Thymus (tissue), 11 donors: Measurements from ENCODE around the gene DDRGK1. TPM values are rescaled to one million over a fixed set of nuclear protein-coding genes. Genes with fewer than 3 reads are reported as not detected.

Experiments
- DNase-seq, 9 donors: peaks; one replicate each; pipeline ENCODE4 v3.0.0-alpha.2; 2013; ENCODE audit warnings: low spot score in 9 of 9, low read depth in 6 of 9, missing footprints in 1 of 9
- H3K27ac ChIP-seq, 2 donors: one replicate each; pipeline ENCODE4 v1.5.1; 2013; ENCODE audit warnings: control low read depth in 1 of 2, low read depth in 1 of 2, low read length in 1 of 2, mild to moderate bottlenecking in 1 of 2, moderate library complexity in 1 of 2
- H3K27me3 ChIP-seq, 2 donors: one replicate each; pipeline ENCODE4 v1.5.1; 2013; ENCODE audit warnings: low read length in 1 of 2; ENCODE audit not compliant: control insufficient read depth in 2 of 2, insufficient read depth in 1 of 2
- H3K36me3 ChIP-seq, 2 donors: one replicate each; pipeline ENCODE4 v1.5.1; 2013; ENCODE audit warnings: low read length in 1 of 2, mild to moderate bottlenecking in 1 of 2, moderate library complexity in 1 of 2; ENCODE audit not compliant: control insufficient read depth in 2 of 2, insufficient read depth in 2 of 2
- H3K4me1 ChIP-seq, 2 donors: one replicate each; pipeline ENCODE4 v1.5.1; 2013; ENCODE audit warnings: low read length in 2 of 2; ENCODE audit not compliant: control insufficient read depth in 2 of 2, insufficient read depth in 2 of 2
- H3K4me3 ChIP-seq, 2 donors: one replicate each; pipeline ENCODE4 v1.5.1; 2013; ENCODE audit warnings: low read length in 2 of 2, control low read depth in 1 of 2, mild to moderate bottlenecking in 1 of 2
- H3K9me3 ChIP-seq, 2 donors: one replicate each; pipeline ENCODE4 v1.5.1; 2013; ENCODE audit warnings: low read length in 1 of 2, mild to moderate bottlenecking in 1 of 2; ENCODE audit not compliant: control insufficient read depth in 2 of 2, insufficient read depth in 1 of 2
- WGBS: extraction: QIAGEN DNeasy Blood & Tissue Kit; methylation state at CpG from one replicate; pipeline ENCODE4 v1.1.7; 2013; 5-methylcytosine and 5-hydroxymethylcytosine counted together
- polyA plus RNA-seq: library from polyadenylated mRNA; stranded (reverse); fragments of 200-250 nt; gene quantifications from one replicate; pipeline ENCODE4 v1.2.3, GENCODE V29; 2013
- total RNA-seq: library from RNA; stranded (reverse); fragments of 120-200 nt; gene quantifications from one replicate; pipeline ENCODE4 v1.2.4, GENCODE V29; 2013
- donor health status: healthy.

The DDRGK1 gene
- total and polyA plus RNA-seq, 2 donors, result 38.4 to 42.7 TPM

- Histone ChIP-seq H3K4me1 (peaks cover 14% of the 10 kb centered on the region in 2 donors), H3K4me3 (peak within 1 kb of the TSS; percentile 93 to 99), H3K27me3 (no peaks in the 10 kb centered on the region), H3K9me3 (no peaks in the 10 kb centered on the region), H3K27ac (peak within 1 kb of the TSS; percentile 83 to 97), H3K36me3 (peaks cover 10% of the 10 kb centered on the region in 2 donors)
- DNase-seq, result peak in 7 of 9 donors; percentile 19 to 80 (median 56)
- under 1% methylated on average over 48 of the region's 48 CpGs for WGBS
These were observed 4.9 kb upstream of the DDRGK1 start, which contains the start of gene ITPA for GRCh38 chr20:3209257-3209945. TSS of gene ITPA (plus strand) at chr20:3209498. CDS start at chr20:3209552, 54 bp downstream.

GRCh38 chr20:3208786-3209256, 4.3 kb upstream of the DDRGK1 start:
- WGBS, result 1% methylated on average over 10 of the region's 10 CpGs
- peak overlapping the region; percentile 93 to 99 for H3K4me3 ChIP-seq
- peak overlapping the region; percentile 83 to 97 for H3K27ac ChIP-seq
- no peaks in the 10 kb centered on the region for H3K9me3 ChIP-seq
- peaks cover 7 to 8% of the 10 kb centered on the region in 2 donors for H3K36me3 ChIP-seq
- H3K27me3 ChIP-seq, result no peaks in the 10 kb centered on the region
- H3K4me1 ChIP-seq, result peaks cover 14% of the 10 kb centered on the region in 2 donors
- peak in 3 of 9 donors; percentile 24 to 36 (median 32) for DNase-seq

DNA sequence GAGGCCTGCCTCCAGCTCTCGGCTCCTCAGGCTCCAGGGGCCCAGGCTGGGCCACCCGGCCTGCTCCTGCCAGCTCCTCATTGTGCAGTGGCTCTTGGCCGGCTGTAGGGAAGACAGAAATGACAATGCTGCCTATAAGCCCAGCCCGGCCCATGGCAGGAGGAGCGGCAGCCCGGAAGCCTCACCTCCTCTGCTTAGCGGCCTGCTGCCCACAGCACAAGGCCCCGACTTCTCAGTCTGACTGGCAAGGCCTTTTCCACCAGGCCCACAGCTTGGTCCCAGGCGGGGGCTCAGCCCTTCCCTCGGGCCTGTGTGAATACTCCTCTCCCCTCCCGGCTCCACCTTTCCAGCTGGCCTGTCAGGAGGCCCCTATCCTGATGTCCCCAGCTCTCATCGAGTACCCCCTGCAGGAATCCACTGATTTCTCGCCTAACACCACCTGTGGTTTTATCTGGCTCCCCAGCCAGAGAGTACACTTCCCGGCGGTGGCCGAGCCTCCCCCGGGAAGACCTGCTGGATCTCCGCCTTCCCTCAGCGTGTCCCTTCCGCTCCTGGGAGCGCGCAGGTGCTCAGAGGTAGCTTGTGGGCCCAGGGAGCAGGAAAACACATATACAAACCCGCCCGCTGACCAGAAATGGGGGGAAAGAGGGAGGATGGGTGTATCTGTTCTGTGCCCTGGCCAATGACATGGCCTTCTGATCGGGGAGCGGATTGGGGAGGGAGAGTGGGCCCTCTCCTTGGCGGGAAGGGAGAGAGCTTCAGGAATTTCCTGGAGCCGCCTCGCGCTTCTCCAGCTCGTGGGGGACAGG, 963 bp downstream of the DDRGK1 start:
- WGBS, result 30% methylated on average over 31 of the region's 31 CpGs
- H3K9me3 ChIP-seq, result no peaks in the 10 kb centered on the region
- peak overlapping the region; percentile 84 to 99 for H3K4me3 ChIP-seq
- H3K4me1 ChIP-seq, result peaks cover 4 to 10% of the 10 kb centered on the region in 2 donors
- DNase-seq, result peak in 1 of 9 donors; percentile 9
- H3K36me3 ChIP-seq, result peaks cover 15 to 25% of the 10 kb centered on the region in 2 donors
- peak overlapping the region; percentile 93 to 94 for H3K27ac ChIP-seq
- no peaks in the 10 kb centered on the region for H3K27me3 ChIP-seq

GRCh38 chr20:3202965-3203314, 1.5 kb downstream of the DDRGK1 start:
- peaks cover 15 to 25% of the 10 kb centered on the region in 2 donors for H3K36me3 ChIP-seq
- no peaks in the 10 kb centered on the region for H3K9me3 ChIP-seq
- H3K27ac ChIP-seq, result no peak overlapping the region
- WGBS, result 92% methylated on average over 9 of the region's 9 CpGs
- H3K4me1 ChIP-seq, result peaks cover 0 to 8% of the 10 kb centered on the region in 2 donors
- H3K4me3 ChIP-seq, result peak overlapping the region in 1 of 2 donors; percentile 99
- no peaks in the 10 kb centered on the region for H3K27me3 ChIP-seq
- DNase-seq, result no peak

DNA sequence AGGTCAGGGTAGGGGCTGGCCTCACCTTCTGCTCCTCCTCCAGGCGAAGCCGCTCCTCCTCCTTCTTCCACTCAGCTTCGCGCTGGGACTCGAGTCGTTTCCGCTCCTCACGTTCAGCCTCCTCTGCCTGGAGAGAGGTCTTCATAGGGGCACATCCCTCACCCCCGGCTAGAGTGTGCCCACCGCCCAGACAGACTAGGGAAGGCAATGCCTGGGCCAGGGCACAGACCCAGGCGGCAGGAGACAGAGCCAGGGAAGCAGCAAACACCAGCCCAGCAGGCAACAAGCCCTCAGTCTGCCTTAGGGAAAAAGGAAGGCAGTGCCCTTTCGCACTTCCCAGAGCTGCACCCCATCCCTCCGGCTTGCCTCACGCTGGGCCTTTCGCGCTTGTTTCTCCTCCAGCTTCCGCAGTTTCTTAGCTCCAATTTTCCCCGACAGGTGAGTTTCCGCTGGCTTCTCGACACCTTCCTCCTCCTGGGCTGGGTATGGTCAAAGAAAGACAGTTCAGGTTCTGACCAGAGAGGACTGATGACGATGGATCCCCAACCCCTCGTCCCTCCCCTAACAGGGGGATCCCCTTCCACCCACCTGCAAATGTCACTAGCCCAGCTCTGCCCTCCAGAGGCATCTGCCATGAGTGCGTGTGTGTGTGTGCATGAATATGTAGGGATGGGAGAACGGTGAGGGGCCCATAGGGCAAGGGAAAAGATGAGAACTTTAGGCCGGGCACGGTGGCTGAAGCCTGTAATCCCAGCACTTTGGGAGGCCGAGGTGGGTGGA, 4.3 kb downstream of the DDRGK1 start:
- whole genome bisulfite sequencing, result 96% methylated on average over 27 of the region's 27 CpGs
- no peak overlapping the region for H3K27ac ChIP-seq
- no peak overlapping the region for H3K4me3 ChIP-seq
- H3K4me1 ChIP-seq, result peaks cover 0 to 8% of the 10 kb centered on the region in 2 donors
- H3K36me3 ChIP-seq, result peaks cover 24 to 41% of the 10 kb centered on the region in 2 donors
- no peaks in the 10 kb centered on the region for H3K27me3 ChIP-seq
- DNase-seq, result no peak
- H3K9me3 ChIP-seq, result no peaks in the 10 kb centered on the region

GRCh38 chr20:3199206-3199605, 5.3 kb downstream of the DDRGK1 start:
- 49% methylated on average over 2 of the region's 2 CpGs for WGBS
- H3K9me3 ChIP-seq, result no peaks in the 10 kb centered on the region
- DNase-seq, result no peak
- peaks cover 0 to 8% of the 10 kb centered on the region in 2 donors for H3K4me1 ChIP-seq
- no peak overlapping the region for H3K4me3 ChIP-seq
- peaks cover 33 to 51% of the 10 kb centered on the region in 2 donors for H3K36me3 ChIP-seq
- no peaks in the 10 kb centered on the region for H3K27me3 ChIP-seq
- H3K27ac ChIP-seq, result no peak overlapping the region

- Histone ChIP-seq H3K4me3 (no peak overlapping the region), H3K4me1 (no peaks in the 10 kb centered on the region), H3K27ac (no peak overlapping the region), H3K9me3 (no peaks in the 10 kb centered on the region), H3K36me3 (peaks cover 63 to 76% of the 10 kb centered on the region in 2 donors), H3K27me3 (no peaks in the 10 kb centered on the region)
- 97% methylated on average over 7 of the region's 7 CpGs for WGBS
- DNase-seq, result no peak
These were observed 8.8 kb downstream of the DDRGK1 start for GRCh38 chr20:3195590-3196237.

DNA sequence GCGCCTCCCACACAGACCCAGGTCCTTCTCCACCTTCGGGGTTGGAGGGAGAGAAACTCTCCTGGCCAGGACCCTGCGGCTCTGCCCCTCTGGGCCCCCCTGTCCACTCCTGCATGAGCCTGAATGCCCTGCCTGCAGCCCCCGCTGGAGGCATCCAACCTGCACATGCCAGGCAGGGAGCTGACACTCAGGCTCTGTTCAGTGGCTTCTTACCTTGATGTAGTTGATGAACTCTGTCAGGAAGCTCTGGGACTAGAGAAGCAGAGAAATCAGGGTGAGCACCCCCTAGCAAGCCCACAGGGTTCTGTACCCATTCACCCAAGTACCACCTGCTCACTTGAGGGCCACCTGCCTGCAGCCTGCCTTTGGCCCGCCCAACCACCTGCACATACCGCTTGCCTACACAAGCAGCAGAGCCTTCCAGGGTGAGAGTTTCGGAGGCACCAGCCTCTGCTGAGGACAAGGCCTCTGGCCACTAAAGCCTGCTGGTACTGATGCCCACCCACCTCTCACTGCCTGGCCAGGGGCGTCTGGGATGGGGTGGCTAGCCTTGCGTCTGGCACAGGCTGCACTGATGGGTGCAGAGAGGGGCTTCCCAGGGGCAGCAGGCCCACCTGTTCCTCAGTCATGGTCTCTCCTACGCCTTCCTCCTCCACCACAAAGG, 9.7 kb downstream of the DDRGK1 start:
- Histone ChIP-seq H3K4me1 (no peaks in the 10 kb centered on the region), H3K4me3 (no peak overlapping the region), H3K27ac (no peak overlapping the region), H3K9me3 (no peaks in the 10 kb centered on the region), H3K27me3 (no peaks in the 10 kb centered on the region), H3K36me3 (peaks cover 63 to 78% of the 10 kb centered on the region in 2 donors)
- no peak for DNase-seq
- 96% methylated on average over 10 of the region's 10 CpGs for WGBS
